ENCODE results near the gene TTC23. TPM values are rescaled to one million over a fixed set of nuclear protein-coding genes. Genes with fewer than 3 reads are reported as not detected.

The TTC23 gene
- total RNA-seq, 1 donor from 2014 or later: 11.6 TPM

GRCh38 chr15:99132634-99133287 is 116.6 kb downstream of the TTC23 start:
- Histone ChIP-seq H3K4me3 (ENCODE audit: low read depth, low read length) (no peak overlapping the region), H3K36me3 (ENCODE audit: control insufficient read depth, insufficient read depth, low read length) (no peaks in the 10 kb centered on the region), H3K27me3 (ENCODE audit: control insufficient read depth, insufficient read depth, low read length) (no peaks in the 10 kb centered on the region)
- TF ChIP-seq, protein P1, sequence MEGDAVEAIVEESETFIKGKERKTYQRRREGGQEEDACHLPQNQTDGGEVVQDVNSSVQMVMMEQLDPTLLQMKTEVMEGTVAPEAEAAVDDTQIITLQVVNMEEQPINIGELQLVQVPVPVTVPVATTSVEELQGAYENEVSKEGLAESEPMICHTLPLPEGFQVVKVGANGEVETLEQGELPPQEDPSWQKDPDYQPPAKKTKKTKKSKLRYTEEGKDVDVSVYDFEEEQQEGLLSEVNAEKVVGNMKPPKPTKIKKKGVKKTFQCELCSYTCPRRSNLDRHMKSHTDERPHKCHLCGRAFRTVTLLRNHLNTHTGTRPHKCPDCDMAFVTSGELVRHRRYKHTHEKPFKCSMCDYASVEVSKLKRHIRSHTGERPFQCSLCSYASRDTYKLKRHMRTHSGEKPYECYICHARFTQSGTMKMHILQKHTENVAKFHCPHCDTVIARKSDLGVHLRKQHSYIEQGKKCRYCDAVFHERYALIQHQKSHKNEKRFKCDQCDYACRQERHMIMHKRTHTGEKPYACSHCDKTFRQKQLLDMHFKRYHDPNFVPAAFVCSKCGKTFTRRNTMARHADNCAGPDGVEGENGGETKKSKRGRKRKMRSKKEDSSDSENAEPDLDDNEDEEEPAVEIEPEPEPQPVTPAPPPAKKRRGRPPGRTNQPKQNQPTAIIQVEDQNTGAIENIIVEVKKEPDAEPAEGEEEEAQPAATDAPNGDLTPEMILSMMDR (IDR thresholded peaks at IDR 0.05; ENCODE audit: insufficient read depth, low read length, poor library complexity, severe bottlenecking): no peak
- DNase-seq (ENCODE audit: low read depth): no peak

- TF ChIP-seq, protein P1 (IDR thresholded peaks at IDR 0.05; ENCODE audit: insufficient read depth, low read length, poor library complexity, severe bottlenecking): no peak
- Histone ChIP-seq H3K4me3 (ENCODE audit: low read depth, low read length) (no peak overlapping the region), H3K36me3 (ENCODE audit: control insufficient read depth, insufficient read depth, low read length) (no peaks in the 10 kb centered on the region), H3K27me3 (ENCODE audit: control insufficient read depth, insufficient read depth, low read length) (no peaks in the 10 kb centered on the region)
- DNase-seq (ENCODE audit: low read depth): no peak
Measured at GRCh38 chr15:99132122-99132521, 117.3 kb downstream of the TTC23 start.

DNA sequence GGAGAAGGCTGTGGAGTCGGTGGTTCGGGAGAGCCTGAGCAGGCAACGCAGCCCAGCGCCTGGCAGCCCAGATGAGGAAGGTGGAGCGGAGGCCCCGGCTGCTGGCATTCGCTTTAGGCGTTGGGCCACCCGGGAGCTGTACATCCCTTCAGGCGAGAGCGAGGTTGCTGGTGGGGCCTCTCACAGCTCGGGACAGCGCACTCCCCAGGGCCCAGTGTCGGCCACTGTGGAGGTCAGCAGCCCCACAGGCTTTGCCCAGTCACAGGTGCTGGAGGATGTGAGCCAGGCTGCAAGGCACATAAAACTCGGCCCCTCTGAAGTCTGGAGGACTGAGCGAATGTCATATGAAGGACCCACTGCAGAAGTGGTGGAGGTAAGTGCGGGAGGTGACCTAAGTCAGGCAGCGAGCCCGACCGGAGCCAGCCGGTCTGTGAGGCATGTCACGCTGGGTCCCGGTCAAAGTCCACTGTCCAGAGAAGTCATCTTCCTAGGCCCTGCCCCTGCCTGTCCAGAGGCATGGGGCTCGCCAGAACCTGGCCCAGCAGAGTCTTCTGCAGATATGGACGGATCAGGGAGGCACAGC is 117.8 kb downstream of the TTC23 start:
- DNase-seq (ENCODE audit: low read depth): no peak
- Histone ChIP-seq H3K27me3 (ENCODE audit: control insufficient read depth, insufficient read depth, low read length) (no peaks in the 10 kb centered on the region), H3K36me3 (ENCODE audit: control insufficient read depth, insufficient read depth, low read length) (no peaks in the 10 kb centered on the region), H3K4me3 (ENCODE audit: low read depth, low read length) (no peak overlapping the region)
- TF ChIP-seq, protein P1 (IDR thresholded peaks at IDR 0.05; ENCODE audit: insufficient read depth, low read length, poor library complexity, severe bottlenecking): no peak

DNA sequence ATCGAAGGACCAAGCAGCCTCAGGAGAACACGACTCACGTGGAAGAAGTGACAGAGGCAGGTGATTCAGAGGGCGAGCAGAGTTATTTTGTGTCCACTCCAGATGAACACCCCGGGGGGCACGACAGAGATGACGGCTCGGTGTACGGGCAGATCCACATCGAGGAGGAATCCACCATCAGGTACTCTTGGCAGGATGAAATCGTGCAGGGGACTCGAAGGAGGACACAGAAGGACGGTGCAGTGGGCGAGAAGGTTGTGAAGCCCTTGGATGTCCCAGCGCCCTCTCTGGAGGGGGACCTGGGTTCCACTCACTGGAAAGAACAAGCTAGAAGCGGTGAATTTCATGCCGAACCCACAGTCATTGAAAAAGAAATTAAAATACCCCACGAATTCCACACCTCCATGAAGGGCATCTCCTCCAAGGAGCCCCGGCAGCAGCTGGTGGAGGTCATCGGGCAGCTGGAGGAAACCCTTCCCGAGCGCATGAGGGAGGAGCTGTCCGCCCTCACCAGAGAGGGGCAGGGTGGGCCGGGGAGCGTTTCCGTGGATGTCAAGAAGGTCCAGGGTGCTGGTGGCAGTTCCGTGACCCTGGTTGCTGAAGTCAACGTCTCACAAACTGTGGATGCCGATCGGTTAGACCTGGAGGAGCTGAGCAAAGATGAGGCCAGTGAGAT is 118.5 kb downstream of the TTC23 start:
- DNase-seq (ENCODE audit: low read depth): no peak
- TF ChIP-seq, protein P1 (IDR thresholded peaks at IDR 0.05; ENCODE audit: insufficient read depth, low read length, poor library complexity, severe bottlenecking): no peak
- Histone ChIP-seq H3K4me3 (ENCODE audit: low read depth, low read length) (no peak overlapping the region), H3K27me3 (ENCODE audit: control insufficient read depth, insufficient read depth, low read length) (no peaks in the 10 kb centered on the region), H3K36me3 (ENCODE audit: control insufficient read depth, insufficient read depth, low read length) (no peaks in the 10 kb centered on the region)

- TF ChIP-seq, protein P1 (IDR thresholded peaks at IDR 0.05; ENCODE audit: insufficient read depth, low read length, poor library complexity, severe bottlenecking): no peak
Measured at GRCh38 chr15:99130314-99130713, 119.1 kb downstream of the TTC23 start.

More at GRCh38 chr15:99130314-99130713, 119.1 kb downstream of the TTC23 start:
- Histone ChIP-seq H3K36me3 (ENCODE audit: control insufficient read depth, insufficient read depth, low read length) (no peaks in the 10 kb centered on the region), H3K4me3 (ENCODE audit: low read depth, low read length) (no peak overlapping the region), H3K27me3 (ENCODE audit: control insufficient read depth, insufficient read depth, low read length) (no peaks in the 10 kb centered on the region)
- no peak for DNase-seq (ENCODE audit: low read depth)
